Omental fat pad (tissue), 4 donors: ENCODE data around the gene CCDC93. TPM values are rescaled to one million over a fixed set of nuclear protein-coding genes. Genes with fewer than 3 reads are reported as not detected.

Experiments used
- ATAC-seq: fragments of 150-250 bp; one replicate; pipeline ENCODE4 v1.9.1; 2016; ENCODE audit warnings: mild to moderate bottlenecking, moderate library complexity; ENCODE audit not compliant: low FRiP score
- DNase-seq: peaks from one replicate; pipeline ENCODE4 v3.0.0-alpha.2; 2019; ENCODE audit warnings: low spot score
- CTCF ChIP-seq, 3 donors: fragments of 450-650 bp; IDR thresholded peaks; one replicate each; pipeline ENCODE4 v1.5.1; 2016 to 2017; ENCODE audit warnings: antibody characterized with exemption in 3 of 3, mild to moderate bottlenecking in 3 of 3, moderate library complexity in 2 of 3
- total RNA-seq, 4 donors: library from RNA; depleted of rRNA; stranded (reverse); fragments of >200 nt; gene quantifications; one replicate each; pipeline ENCODE4 v1.1.0, GENCODE V29; 2016

CCDC93 gene
- total RNA-seq, 4 donors from 2014 or later, result 21.4 to 34.8 (median 22.3) TPM

- DNase-seq (no peak), ATAC-seq (no peak)
- TF ChIP-seq CTCF (IDR thresholded peaks at IDR 0.05), result no peak
Observed at GRCh38 chr2:118051826-118052358, 38.0 kb upstream of the CCDC93 start.

- no peak for ATAC-seq
- TF ChIP-seq CTCF (IDR thresholded peaks at IDR 0.05), result no peak
- no peak for DNase-seq
Observed at GRCh38 chr2:118050974-118051373, 37.1 kb upstream of the CCDC93 start.

GRCh38 chr2:118050386-118050785 lies 36.5 kb upstream of the CCDC93 start:
- TF ChIP-seq CTCF (IDR thresholded peaks at IDR 0.05), result no peak
- DNase-seq, result no peak
- no peak for ATAC-seq

- TF ChIP-seq CTCF (IDR thresholded peaks at IDR 0.05), result no peak
- ATAC-seq (no peak), DNase-seq (no peak)
Observed at GRCh38 chr2:118049816-118050140, 35.9 kb upstream of the CCDC93 start.

- no peak for TF ChIP-seq CTCF (IDR thresholded peaks at IDR 0.05)
- no peak for DNase-seq
- ATAC-seq, result no peak
Observed at GRCh38 chr2:118049140-118049815, 35.4 kb upstream of the CCDC93 start.

DNA sequence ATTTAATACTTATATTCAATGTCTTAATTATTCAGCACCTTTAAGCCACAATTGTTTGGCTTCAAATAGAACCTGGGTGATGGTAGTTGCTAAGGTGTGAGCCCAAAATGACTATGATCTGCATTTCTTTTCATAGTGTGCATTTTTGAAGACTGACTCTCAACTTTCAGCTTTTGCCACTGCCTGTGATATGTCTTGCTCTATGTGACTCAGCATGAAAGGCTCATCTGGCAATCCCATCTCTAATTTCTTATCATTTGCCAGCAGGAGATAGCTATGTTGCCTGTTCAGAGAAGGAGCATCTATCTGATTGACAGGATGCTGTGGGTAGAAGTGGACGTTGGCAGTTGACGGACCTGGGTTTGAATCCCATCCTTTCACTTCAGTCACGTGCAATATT lies 34.5 kb upstream of the CCDC93 start:
- ATAC-seq, result no peak
- DNase-seq, result no peak
- TF ChIP-seq CTCF (IDR thresholded peaks at IDR 0.05), result no peak

- no peak for TF ChIP-seq CTCF (IDR thresholded peaks at IDR 0.05)
- peak; percentile 93 for ATAC-seq
- DNase-seq, result no peak
Observed at GRCh38 chr2:118047380-118047826, 33.5 kb upstream of the CCDC93 start.
